KMS-11 (cell line): ENCODE results near the gene GRID2.

Source experiments
- H2AFZ ChIP-seq: fragments of 200-600 bp; sonication (generic); 2 replicates; pipeline ENCODE4 v1.6.1; 2016; ENCODE audit warnings: antibody characterized with exemption, mixed run types, low read depth
- H3K27ac ChIP-seq: fragments of 200-600 bp; sonication (generic); 2 replicates; pipeline ENCODE4 v1.6.1; 2016; ENCODE audit warnings: mild to moderate bottlenecking, mixed run types
- H3K27me3 ChIP-seq: fragments of 200-600 bp; sonication (generic); 2 replicates; pipeline ENCODE4 v1.6.1; 2017; ENCODE audit warnings: mild to moderate bottlenecking, low read depth, mixed run types, moderate library complexity; ENCODE audit not compliant: insufficient read depth
- H3K36me3 ChIP-seq: fragments of 200-600 bp; sonication (generic); 2 replicates; pipeline ENCODE4 v1.6.1; 2017; ENCODE audit warnings: mild to moderate bottlenecking, mixed run types; ENCODE audit not compliant: insufficient read depth
- H3K4me1 ChIP-seq: fragments of 200-600 bp; sonication (generic); 2 replicates; pipeline ENCODE4 v1.6.1; 2016; ENCODE audit warnings: mild to moderate bottlenecking, low read depth, mixed run types; ENCODE audit not compliant: poor library complexity, severe bottlenecking
- H3K4me2 ChIP-seq: fragments of 200-600 bp; sonication (generic); 2 replicates; pipeline ENCODE4 v1.7.0; 2016; ENCODE audit warnings: mild to moderate bottlenecking, mixed run types
- H3K4me3 ChIP-seq: fragments of 200-600 bp; sonication (generic); IDR thresholded peaks from 2 replicates; pipeline ENCODE4 v1.6.1; 2017; ENCODE audit warnings: low read depth, low read length, mixed read lengths; ENCODE audit not compliant: insufficient read depth
- H3K79me2 ChIP-seq: fragments of 200-600 bp; sonication (generic); 2 replicates; pipeline ENCODE4 v1.6.1; 2016; ENCODE audit warnings: low read depth, mixed run types; ENCODE audit not compliant: insufficient read depth
- H3K9ac ChIP-seq: fragments of 200-600 bp; sonication (generic); 2 replicates; pipeline ENCODE4 v1.6.1; 2016; ENCODE audit warnings: mild to moderate bottlenecking, mixed run types
- H4K20me1 ChIP-seq: fragments of 200-600 bp; sonication (generic); 2 replicates; pipeline ENCODE4 v1.6.1; 2016; ENCODE audit warnings: mild to moderate bottlenecking, mixed run types; ENCODE audit not compliant: insufficient read depth
- CTCF ChIP-seq: fragments of 200-600 bp; sonication (generic); conservative IDR thresholded peaks from 2 replicates; pipeline ENCODE4 v1.6.1; 2017; ENCODE audit warnings: low read depth, mild to moderate bottlenecking, antibody characterized with exemption, low read length, moderate library complexity, mixed read lengths

Gene GRID2

GRCh38 chr4:93320356-93320755 lies 1016.6 kb downstream of the GRID2 start:
- no peaks in the 10 kb centered on the region for H3K27me3 ChIP-seq
- H3K4me3 ChIP-seq, result no peak overlapping the region
- no peaks in the 10 kb centered on the region for H3K36me3 ChIP-seq
- H4K20me1 ChIP-seq, result no peaks in the 10 kb centered on the region
- H3K9ac ChIP-seq, result no peak overlapping the region
- H2AFZ ChIP-seq, result no peak overlapping the region
- H3K4me2 ChIP-seq, result no peak overlapping the region
- H3K79me2 ChIP-seq, result no peaks in the 10 kb centered on the region
- no peak for TF ChIP-seq CTCF
- no peak overlapping the region for H3K27ac ChIP-seq
- H3K4me1 ChIP-seq, result no peaks in the 10 kb centered on the region

- Histone ChIP-seq H3K4me3 (no peak overlapping the region), H3K4me2 (no peak overlapping the region), H3K9ac (no peak overlapping the region), H3K36me3 (no peaks in the 10 kb centered on the region), H3K27me3 (no peaks in the 10 kb centered on the region), H2AFZ (no peak overlapping the region), H3K79me2 (no peaks in the 10 kb centered on the region), H3K4me1 (no peaks in the 10 kb centered on the region), H3K27ac (no peak overlapping the region), H4K20me1 (no peaks in the 10 kb centered on the region)
- TF ChIP-seq CTCF, result no peak
Observed at GRCh38 chr4:93327346-93327745, 1023.6 kb downstream of the GRID2 start.

GRCh38 chr4:93334003-93334402 lies 1030.2 kb downstream of the GRID2 start:
- Histone ChIP-seq H3K4me3 (no peak overlapping the region), H3K27ac (no peak overlapping the region), H3K4me2 (no peak overlapping the region), H3K36me3 (no peaks in the 10 kb centered on the region), H3K9ac (no peak overlapping the region), H4K20me1 (no peaks in the 10 kb centered on the region), H3K4me1 (no peaks in the 10 kb centered on the region), H3K27me3 (no peaks in the 10 kb centered on the region), H2AFZ (no peak overlapping the region), H3K79me2 (no peaks in the 10 kb centered on the region)
- no peak for TF ChIP-seq CTCF

GRCh38 chr4:93337196-93337595 lies 1033.4 kb downstream of the GRID2 start:
- Histone ChIP-seq H4K20me1 (no peaks in the 10 kb centered on the region), H3K4me2 (no peak overlapping the region), H3K9ac (no peak overlapping the region), H3K4me1 (no peaks in the 10 kb centered on the region), H2AFZ (no peak overlapping the region), H3K27me3 (no peaks in the 10 kb centered on the region), H3K27ac (no peak overlapping the region), H3K36me3 (no peaks in the 10 kb centered on the region), H3K79me2 (no peaks in the 10 kb centered on the region), H3K4me3 (no peak overlapping the region)
- no peak for TF ChIP-seq CTCF

- Histone ChIP-seq H4K20me1 (no peaks in the 10 kb centered on the region), H2AFZ (no peak overlapping the region), H3K79me2 (no peaks in the 10 kb centered on the region), H3K4me3 (no peak overlapping the region), H3K4me1 (no peaks in the 10 kb centered on the region), H3K4me2 (no peak overlapping the region), H3K27me3 (no peaks in the 10 kb centered on the region), H3K36me3 (no peaks in the 10 kb centered on the region), H3K9ac (no peak overlapping the region), H3K27ac (no peak overlapping the region)
- no peak for TF ChIP-seq CTCF
Observed at GRCh38 chr4:93342738-93343137, 1039.0 kb downstream of the GRID2 start.
